ENCODE data around the gene OTUB2. TPM values are rescaled to one million over a fixed set of nuclear protein-coding genes. Genes with fewer than 3 reads are reported as not detected.

Gene OTUB2
- total RNA-seq, 1 donor from 2014 or later = 1.3 TPM

DNA sequence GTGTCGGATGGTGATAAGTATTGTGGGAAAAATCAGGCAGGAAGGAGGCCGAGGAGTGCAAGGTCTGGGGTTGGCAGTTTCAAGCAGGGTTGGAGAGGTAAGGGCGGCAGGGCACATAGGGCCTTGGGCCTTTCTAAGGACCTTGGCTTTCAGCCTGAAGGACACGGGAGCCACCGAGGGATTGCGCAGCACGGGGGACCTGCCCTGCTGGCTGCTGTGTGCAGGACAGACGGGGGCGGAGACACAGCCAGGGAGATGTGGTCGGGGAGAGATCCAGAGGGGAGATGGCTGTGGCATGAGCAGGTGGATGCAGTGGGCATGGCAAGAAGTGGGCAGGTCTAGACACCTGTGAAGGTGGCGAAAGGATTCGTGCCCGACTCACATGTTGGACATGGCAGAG lies 14.7 kb downstream of the OTUB2 start:
- no peak overlapping the region for H3K4me3 ChIP-seq (ENCODE audit: low read depth, low read length)
- FAIRE-seq = no peak
- DNase-seq (ENCODE audit: low read depth) = no peak
- no peak for TF ChIP-seq CTCF (IDR thresholded peaks at IDR 0.05; ENCODE audit: insufficient read depth, low read length, severe bottlenecking)
- H3K27me3 ChIP-seq (ENCODE audit: control insufficient read depth, insufficient read depth, low read length) = no peaks in the 10 kb centered on the region
- peaks cover 5% of the 10 kb centered on the region for H3K36me3 ChIP-seq (ENCODE audit: control insufficient read depth, insufficient read depth, low read length)

GRCh38 chr14:94041551-94042346 lies 15.6 kb downstream of the OTUB2 start:
- H3K27me3 ChIP-seq (ENCODE audit: control insufficient read depth, insufficient read depth, low read length) = no peaks in the 10 kb centered on the region
- no peak for FAIRE-seq
- TF ChIP-seq CTCF (IDR thresholded peaks at IDR 0.05; ENCODE audit: insufficient read depth, low read length, severe bottlenecking) = no peak
- H3K36me3 ChIP-seq (ENCODE audit: control insufficient read depth, insufficient read depth, low read length) = peaks cover 7% of the 10 kb centered on the region
- no peak overlapping the region for H3K4me3 ChIP-seq (ENCODE audit: low read depth, low read length)
- DNase-seq (ENCODE audit: low read depth) = no peak

DNA sequence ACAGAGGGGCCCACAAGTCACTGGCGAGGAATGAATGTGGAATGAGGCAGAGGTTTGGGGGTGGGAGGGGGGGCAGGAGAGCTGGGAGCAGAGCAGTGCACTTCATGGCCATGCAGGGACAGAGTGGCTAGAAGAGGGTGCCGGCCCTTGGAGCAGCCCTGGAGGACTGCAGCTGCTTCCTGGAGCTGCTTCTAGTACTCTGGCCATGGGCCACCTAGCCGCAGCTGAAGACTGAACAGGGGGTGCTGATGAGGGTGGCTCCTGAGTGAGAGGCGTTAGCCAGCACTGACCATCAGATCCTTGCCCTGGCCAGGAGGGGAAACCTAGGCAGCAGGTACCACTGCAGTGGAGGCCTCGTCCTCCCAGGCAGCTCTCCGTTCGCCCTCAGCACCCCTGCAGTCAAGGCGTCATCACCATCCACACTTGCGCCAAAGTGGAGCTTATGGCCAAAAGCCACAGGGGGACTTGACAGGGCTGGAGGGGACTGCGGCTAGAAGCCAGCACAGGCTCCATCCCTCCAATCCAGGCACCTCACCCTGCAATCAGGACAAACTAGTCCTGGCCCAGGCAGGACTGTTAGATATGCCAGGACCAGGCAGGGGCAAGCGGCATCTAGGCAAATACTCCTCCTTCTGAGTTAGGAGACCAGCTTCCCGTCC lies 16.4 kb downstream of the OTUB2 start:
- peaks cover 7% of the 10 kb centered on the region for H3K36me3 ChIP-seq (ENCODE audit: control insufficient read depth, insufficient read depth, low read length)
- DNase-seq (ENCODE audit: low read depth) = no peak
- FAIRE-seq = peak; percentile 80

DNA sequence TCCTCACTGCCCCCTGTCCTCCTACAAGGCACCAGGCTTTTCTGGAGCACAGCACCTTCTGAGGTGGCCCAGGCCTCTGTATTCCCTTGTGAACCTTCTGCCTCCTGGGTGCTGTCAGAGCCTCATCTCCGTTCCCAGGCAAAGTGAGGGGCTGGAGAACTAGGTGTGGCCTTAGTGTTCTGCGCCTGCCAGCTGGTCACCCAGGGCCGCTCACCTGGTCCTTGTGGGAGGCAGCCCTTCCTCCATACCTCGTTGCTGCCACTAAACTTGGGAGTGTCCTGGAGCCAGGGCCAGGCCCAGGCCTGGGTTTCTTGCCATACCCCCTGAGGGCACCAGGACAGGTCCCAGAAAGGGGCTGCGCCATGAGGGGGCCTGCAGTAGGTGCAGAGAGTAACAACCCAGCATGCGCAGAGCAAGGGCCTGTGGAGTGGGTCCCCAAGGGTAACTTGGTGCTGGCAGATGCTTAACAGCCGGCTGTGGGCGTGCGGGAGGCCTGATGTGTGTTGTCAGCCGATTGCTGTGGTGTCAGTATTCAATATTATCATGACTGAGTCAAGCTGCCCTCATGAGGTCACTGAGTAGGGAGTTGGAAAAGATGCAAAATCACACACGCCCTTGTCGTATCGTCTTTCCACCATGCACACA lies 17.1 kb downstream of the OTUB2 start:
- DNase-seq (ENCODE audit: low read depth) (no peak), FAIRE-seq (no peak)
- no peak for TF ChIP-seq CTCF (IDR thresholded peaks at IDR 0.05; ENCODE audit: insufficient read depth, low read length, severe bottlenecking)
- no peaks in the 10 kb centered on the region for H3K27me3 ChIP-seq (ENCODE audit: control insufficient read depth, insufficient read depth, low read length)
- H3K4me3 ChIP-seq (ENCODE audit: low read depth, low read length) = no peak overlapping the region
- peaks cover 10% of the 10 kb centered on the region for H3K36me3 ChIP-seq (ENCODE audit: control insufficient read depth, insufficient read depth, low read length)

More for the DNA sequence above, 16.4 kb downstream of the OTUB2 start:
- Histone ChIP-seq H3K27me3 (ENCODE audit: control insufficient read depth, insufficient read depth, low read length) (no peaks in the 10 kb centered on the region), H3K4me3 (ENCODE audit: low read depth, low read length) (no peak overlapping the region)
- TF ChIP-seq CTCF (IDR thresholded peaks at IDR 0.05; ENCODE audit: insufficient read depth, low read length, severe bottlenecking) = no peak

DNA sequence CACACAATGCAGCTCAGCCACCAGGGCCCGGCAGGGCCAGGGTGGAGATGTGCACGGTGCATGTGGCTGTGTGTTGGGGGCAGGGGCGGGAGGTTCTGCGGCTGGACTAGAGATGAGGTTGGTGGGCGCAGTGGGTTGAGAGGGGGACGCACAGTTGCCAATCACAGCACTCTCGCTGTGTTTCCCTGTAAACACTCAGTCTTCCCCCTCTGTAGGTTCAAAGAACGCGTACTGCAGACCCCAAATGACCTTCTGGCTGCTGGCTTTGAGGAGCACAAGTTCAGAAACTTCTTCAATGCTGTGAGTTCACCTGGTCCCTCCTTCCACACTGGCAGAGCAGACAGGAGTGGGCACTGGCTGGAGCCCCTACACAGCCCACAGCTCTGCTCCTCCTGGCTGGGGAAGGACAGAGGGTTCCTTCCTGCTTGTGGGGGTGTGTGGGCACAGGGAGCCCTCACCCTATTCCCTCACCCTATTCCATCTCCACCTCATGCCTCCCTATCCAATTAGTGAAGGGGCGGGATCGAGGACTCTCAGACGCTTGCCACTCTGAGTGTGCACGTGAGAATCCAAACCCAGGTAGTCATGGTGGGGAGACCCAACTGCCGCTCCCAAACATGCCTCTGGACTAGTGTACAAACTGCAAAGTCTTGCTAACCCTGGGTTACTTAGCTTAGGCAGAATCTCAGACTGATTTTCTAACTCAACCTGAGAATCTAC lies 17.8 kb downstream of the OTUB2 start:
- Histone ChIP-seq H3K36me3 (ENCODE audit: control insufficient read depth, insufficient read depth, low read length) (peaks cover 14% of the 10 kb centered on the region), H3K4me3 (ENCODE audit: low read depth, low read length) (no peak overlapping the region), H3K27me3 (ENCODE audit: control insufficient read depth, insufficient read depth, low read length) (no peaks in the 10 kb centered on the region)
- FAIRE-seq (no peak), DNase-seq (ENCODE audit: low read depth) (no peak)
- no peak for TF ChIP-seq CTCF (IDR thresholded peaks at IDR 0.05; ENCODE audit: insufficient read depth, low read length, severe bottlenecking)
